ENCODE data around the gene RNF11. TPM values are rescaled to one million over a fixed set of nuclear protein-coding genes. Genes with fewer than 3 reads are reported as not detected.
"Not testable (repeated sequence)": the region's sequence is repeated elsewhere in the genome, so short reads cannot be mapped to it uniquely, and the experiment has no call there.

The RNF11 gene
- total and polyA plus RNA-seq, 12 donors, result 32.6 to 142 (median 117) TPM

- intact Hi-C loops (cut with DNase I), result no loop called here
Measured at GRCh38 chr1:51219022-51219421, 17.1 kb upstream of the RNF11 start.

DNA sequence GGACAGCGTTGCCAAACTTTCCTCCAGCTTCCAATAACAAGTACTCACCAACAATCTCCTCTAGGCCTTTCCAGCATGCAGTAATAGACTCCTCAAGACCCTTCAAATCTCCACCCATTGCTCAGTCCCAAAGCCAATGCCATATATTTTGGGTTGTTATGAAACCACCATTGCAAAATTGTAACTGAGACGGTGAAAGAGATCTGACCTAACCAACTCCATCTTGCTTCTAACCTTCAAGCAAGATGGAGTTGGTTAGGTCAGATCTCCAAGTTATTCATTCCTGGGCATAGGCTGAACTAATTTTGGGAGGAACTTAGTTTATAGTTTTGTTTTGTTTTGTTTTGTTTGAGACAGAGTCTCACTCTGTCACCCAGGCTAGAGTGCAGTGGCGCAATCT is 14.5 kb upstream of the RNF11 start:
- H3K4me1 ChIP-seq (replicated peaks in 1 of 2); H3K27ac ChIP-seq; DNase-seq; H3K9me3 ChIP-seq (replicated peaks in 1 of 3); H3K4me3 ChIP-seq; H3K27me3 ChIP-seq; intact Hi-C loops (cut with DNase I); H3K36me3 ChIP-seq (replicated peaks in 1 of 2): not testable (repeated sequence)
- WGBS, 4 donors, result 93 to 97% (median 96%) methylated on average over 3 of the region's 3 CpGs

More at GRCh38 chr1:51219022-51219421, 17.1 kb upstream of the RNF11 start:
- TF ChIP-seq, protein P1, sequence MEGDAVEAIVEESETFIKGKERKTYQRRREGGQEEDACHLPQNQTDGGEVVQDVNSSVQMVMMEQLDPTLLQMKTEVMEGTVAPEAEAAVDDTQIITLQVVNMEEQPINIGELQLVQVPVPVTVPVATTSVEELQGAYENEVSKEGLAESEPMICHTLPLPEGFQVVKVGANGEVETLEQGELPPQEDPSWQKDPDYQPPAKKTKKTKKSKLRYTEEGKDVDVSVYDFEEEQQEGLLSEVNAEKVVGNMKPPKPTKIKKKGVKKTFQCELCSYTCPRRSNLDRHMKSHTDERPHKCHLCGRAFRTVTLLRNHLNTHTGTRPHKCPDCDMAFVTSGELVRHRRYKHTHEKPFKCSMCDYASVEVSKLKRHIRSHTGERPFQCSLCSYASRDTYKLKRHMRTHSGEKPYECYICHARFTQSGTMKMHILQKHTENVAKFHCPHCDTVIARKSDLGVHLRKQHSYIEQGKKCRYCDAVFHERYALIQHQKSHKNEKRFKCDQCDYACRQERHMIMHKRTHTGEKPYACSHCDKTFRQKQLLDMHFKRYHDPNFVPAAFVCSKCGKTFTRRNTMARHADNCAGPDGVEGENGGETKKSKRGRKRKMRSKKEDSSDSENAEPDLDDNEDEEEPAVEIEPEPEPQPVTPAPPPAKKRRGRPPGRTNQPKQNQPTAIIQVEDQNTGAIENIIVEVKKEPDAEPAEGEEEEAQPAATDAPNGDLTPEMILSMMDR (IDR thresholded peaks at IDR 0.05), result no peak
- TF ChIP-seq POLR2A (IDR thresholded peaks at IDR 0.05), result no peak
- DNase-seq, result no peak
- no peaks in the 10 kb centered on the region for H3K9me3 ChIP-seq (replicated peaks in 1 of 3)
- H3K27ac ChIP-seq, result no peak overlapping the region
- 62 to 72% (median 68%) methylated on average over 5 of the region's 5 CpGs for WGBS, 4 donors
- H3K4me3 ChIP-seq, result no peak overlapping the region
- H3K27me3 ChIP-seq, result no peaks in the 10 kb centered on the region
- H3K4me1 ChIP-seq (replicated peaks in 1 of 2), result peaks cover 0 to 6% of the 10 kb centered on the region in 2 donors
- H3K36me3 ChIP-seq (replicated peaks in 1 of 2), result no peaks in the 10 kb centered on the region

GRCh38 chr1:51222136-51222787 is 13.8 kb upstream of the RNF11 start:
- Histone ChIP-seq H3K36me3 (replicated peaks in 1 of 2) (no peaks in the 10 kb centered on the region), H3K9me3 (replicated peaks in 1 of 3) (no peaks in the 10 kb centered on the region), H3K27me3 (no peaks in the 10 kb centered on the region), H3K27ac (no peak overlapping the region), H3K4me3 (no peak overlapping the region), H3K4me1 (replicated peaks in 1 of 2) (no peaks in the 10 kb centered on the region)
- intact Hi-C loops (cut with DNase I), result no loop called here
- no peak for DNase-seq
- 90 to 96% (median 93%) methylated on average over 6 of the region's 6 CpGs for WGBS, 4 donors
- no peak for TF ChIP-seq POLR2A (IDR thresholded peaks at IDR 0.05)
- TF ChIP-seq, protein P1 (IDR thresholded peaks at IDR 0.05), result no peak

- H3K4me1 ChIP-seq (replicated peaks in 1 of 2), result no peaks in the 10 kb centered on the region
- no peak overlapping the region for H3K27ac ChIP-seq
- intact Hi-C loops (cut with DNase I), result no loop called here
- no peaks in the 10 kb centered on the region for H3K27me3 ChIP-seq
- 77 to 81% (median 79%) methylated on average over 3 of the region's 3 CpGs for whole genome bisulfite sequencing, 4 donors
- no peaks in the 10 kb centered on the region for H3K9me3 ChIP-seq (replicated peaks in 1 of 3)
- H3K4me3 ChIP-seq, result no peak overlapping the region
- no peaks in the 10 kb centered on the region for H3K36me3 ChIP-seq (replicated peaks in 1 of 2)
- peak in 1 of 7 donors; percentile 23 for DNase-seq
- no peak for TF ChIP-seq POLR2A (IDR thresholded peaks at IDR 0.05)
Measured at GRCh38 chr1:51222809-51223208, 13.3 kb upstream of the RNF11 start.

GRCh38 chr1:51224255-51224654 is 11.8 kb upstream of the RNF11 start:
- intact Hi-C loops (cut with DNase I), result no loop called here
- Histone ChIP-seq H3K4me3 (no peak overlapping the region), H3K27me3 (no peaks in the 10 kb centered on the region), H3K27ac (no peak overlapping the region), H3K9me3 (replicated peaks in 1 of 3) (no peaks in the 10 kb centered on the region), H3K36me3 (replicated peaks in 1 of 2) (no peaks in the 10 kb centered on the region), H3K4me1 (replicated peaks in 1 of 2) (no peaks in the 10 kb centered on the region)
- 78 to 86% (median 82%) methylated on average over 6 of the region's 6 CpGs for WGBS, 4 donors
- DNase-seq, result no peak
- TF ChIP-seq POLR2A (IDR thresholded peaks at IDR 0.05), result no peak
- TF ChIP-seq, protein P1 (IDR thresholded peaks at IDR 0.05), result no peak

DNA sequence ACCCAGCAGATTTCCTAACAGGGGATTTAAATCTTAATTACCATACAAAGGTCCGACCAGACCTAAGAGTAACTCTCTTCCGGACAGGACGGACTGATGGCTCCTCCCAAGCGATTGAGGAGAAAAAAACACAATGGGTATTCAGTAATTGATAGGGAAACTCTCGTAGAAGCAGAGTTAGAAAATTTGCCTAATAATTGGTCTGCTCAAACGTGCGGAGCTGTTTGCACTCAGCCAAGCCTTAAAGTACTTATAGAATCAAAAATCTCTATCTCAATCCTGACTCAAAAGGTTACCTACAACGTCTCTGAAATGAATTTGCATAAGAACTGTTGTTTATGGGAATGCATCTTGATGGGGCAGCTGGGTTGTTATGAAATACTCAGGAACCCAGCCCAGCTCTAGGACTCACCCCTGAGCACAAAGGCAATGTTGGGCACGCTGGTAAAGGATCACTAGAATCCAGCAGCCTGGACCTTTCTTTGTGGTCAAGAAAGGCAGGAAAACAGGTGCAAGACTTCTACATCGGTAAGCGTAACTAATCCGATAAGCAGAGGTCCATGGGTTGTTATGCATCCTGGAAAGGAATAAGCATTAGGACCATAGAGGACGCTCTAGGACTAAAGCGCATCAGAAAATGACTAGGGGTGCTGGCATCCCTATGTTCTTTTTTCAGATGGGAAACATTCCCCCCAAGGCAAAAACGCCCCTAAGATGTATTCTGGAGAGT is 8.7 kb upstream of the RNF11 start:
- H3K4me3 ChIP-seq; DNase-seq; intact Hi-C loops (cut with DNase I); H3K4me1 ChIP-seq (replicated peaks in 1 of 2); H3K9me3 ChIP-seq (replicated peaks in 1 of 3); H3K27me3 ChIP-seq; H3K27ac ChIP-seq; H3K36me3 ChIP-seq (replicated peaks in 1 of 2): not testable (repeated sequence)
- WGBS, 4 donors, result 87 to 94% (median 90%) methylated on average over 15 of the region's 15 CpGs

GRCh38 chr1:51228471-51228870 is 7.6 kb upstream of the RNF11 start:
- H3K27ac ChIP-seq; intact Hi-C loops (cut with DNase I); H3K4me3 ChIP-seq; H3K27me3 ChIP-seq; H3K9me3 ChIP-seq (replicated peaks in 1 of 3); H3K4me1 ChIP-seq (replicated peaks in 1 of 2); H3K36me3 ChIP-seq (replicated peaks in 1 of 2); DNase-seq: not testable (repeated sequence)
- WGBS, 4 donors, result 85 to 91% (median 87%) methylated on average over 10 to 11 of the region's 11 CpGs
